SKM-1 (cell line): Measurements from ENCODE around the gene PCDHGB6.
"Not testable (repeated sequence)": the region's sequence is repeated elsewhere in the genome, so short reads cannot be mapped to it uniquely, and the experiment has no call there.

Source experiments
- DNase-seq: peaks from one replicate; lab custom pipeline; 2025; ENCODE audit not compliant: unreplicated experiment; lab: John Stamatoyannopoulos, UW

Gene PCDHGB6

GRCh38 chr5:141417494-141418172, 9.8 kb downstream of the PCDHGB6 start, which contains the start of gene PCDHGB7:
TSS of gene PCDHGB7 (plus strand) at chr5:141417677. CDS start at chr5:141417860, 183 bp downstream.
- peak; percentile 65 for DNase-seq

GRCh38 chr5:141419074-141419880, 11.5 kb downstream of the PCDHGB6 start:
- DNase-seq, result no peak

DNA sequence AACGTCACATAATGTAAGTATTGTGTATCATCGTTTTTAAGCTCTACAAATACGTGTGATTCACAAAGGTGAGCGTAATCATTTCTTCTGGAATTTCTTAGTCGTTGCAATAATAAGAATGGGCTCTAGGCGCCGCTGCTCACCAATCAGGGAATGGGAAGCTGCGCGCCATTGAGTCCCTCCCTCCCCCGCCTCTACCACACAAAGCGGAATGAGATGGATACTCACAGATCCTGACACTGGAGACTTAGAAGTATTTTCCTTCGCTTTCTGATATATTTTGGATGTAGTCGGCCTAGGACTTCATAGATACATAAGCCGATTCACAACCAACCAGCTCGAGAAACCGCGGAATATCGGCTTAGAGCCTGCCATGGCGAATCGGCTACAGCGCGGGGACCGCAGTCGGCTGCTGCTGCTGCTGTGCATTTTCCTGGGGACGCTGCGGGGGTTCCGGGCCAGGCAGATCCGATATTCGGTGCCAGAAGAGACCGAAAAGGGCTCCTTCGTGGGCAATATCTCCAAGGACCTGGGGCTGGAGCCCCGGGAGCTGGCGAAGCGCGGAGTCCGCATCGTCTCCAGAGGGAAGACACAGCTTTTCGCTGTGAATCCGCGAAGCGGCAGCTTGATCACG, 13.2 kb downstream of the PCDHGB6 start, which contains the start of gene PCDHGA11:
TSS of gene PCDHGA11 (plus strand) at position 197 of the 634 bp plus-strand sequence. CDS start at position 374, 177 bp downstream.
- DNase-seq, result no peak

GRCh38 chr5:141421489-141421855, 13.7 kb downstream of the PCDHGB6 start:
- DNase-seq, result no peak

GRCh38 chr5:141422742-141423291, 15.0 kb downstream of the PCDHGB6 start:
- DNase-seq, result no peak

- DNase-seq, result no peak
These were observed 20.1 kb downstream of the PCDHGB6 start for GRCh38 chr5:141427783-141428426.

- DNase-seq, result no peak
These were observed 22.7 kb downstream of the PCDHGB6 start, which contains the start of gene PCDHGA12 for GRCh38 chr5:141430332-141431113. TSS of gene PCDHGA12 (plus strand) at chr5:141430507. CDS start at chr5:141430760, 253 bp downstream.

DNA sequence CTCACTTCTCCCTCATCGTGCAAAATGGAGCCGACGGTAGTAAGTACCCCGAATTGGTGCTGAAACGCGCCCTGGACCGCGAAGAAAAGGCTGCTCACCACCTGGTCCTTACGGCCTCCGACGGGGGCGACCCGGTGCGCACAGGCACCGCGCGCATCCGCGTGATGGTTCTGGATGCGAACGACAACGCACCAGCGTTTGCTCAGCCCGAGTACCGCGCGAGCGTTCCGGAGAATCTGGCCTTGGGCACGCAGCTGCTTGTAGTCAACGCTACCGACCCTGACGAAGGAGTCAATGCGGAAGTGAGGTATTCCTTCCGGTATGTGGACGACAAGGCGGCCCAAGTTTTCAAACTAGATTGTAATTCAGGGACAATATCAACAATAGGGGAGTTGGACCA, 23.5 kb downstream of the PCDHGB6 start:
- DNase-seq, result no peak

- not testable (repeated sequence) for DNase-seq
These were observed 24.5 kb downstream of the PCDHGB6 start for GRCh38 chr5:141432308-141432707.

DNA sequence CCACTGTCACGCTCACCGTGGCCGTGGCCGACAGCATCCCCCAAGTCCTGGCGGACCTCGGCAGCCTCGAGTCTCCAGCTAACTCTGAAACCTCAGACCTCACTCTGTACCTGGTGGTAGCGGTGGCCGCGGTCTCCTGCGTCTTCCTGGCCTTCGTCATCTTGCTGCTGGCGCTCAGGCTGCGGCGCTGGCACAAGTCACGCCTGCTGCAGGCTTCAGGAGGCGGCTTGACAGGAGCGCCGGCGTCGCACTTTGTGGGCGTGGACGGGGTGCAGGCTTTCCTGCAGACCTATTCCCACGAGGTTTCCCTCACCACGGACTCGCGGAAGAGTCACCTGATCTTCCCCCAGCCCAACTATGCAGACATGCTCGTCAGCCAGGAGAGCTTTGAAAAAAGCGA, 24.9 kb downstream of the PCDHGB6 start:
- DNase-seq, result not testable (repeated sequence)

GRCh38 chr5:141434006-141434405, 26.2 kb downstream of the PCDHGB6 start:
- no peak for DNase-seq

DNA sequence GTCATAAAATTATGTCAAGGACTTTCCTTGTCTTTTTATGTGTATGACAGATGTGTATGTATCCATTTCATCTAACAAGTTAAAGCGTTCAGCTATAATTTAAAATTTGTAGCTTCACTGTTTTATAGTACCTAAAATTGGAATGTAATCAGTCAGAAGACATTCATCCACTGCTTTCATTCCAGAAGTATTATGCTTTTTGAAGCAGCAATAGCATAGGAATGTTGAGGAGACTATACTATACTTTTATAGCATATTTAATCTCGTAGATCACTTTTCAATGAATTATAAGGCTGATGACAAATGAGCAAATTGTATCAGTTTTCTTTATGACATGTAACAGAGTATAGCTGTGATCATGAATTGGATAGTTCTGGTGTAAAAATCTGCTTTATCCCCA, 29.4 kb downstream of the PCDHGB6 start:
- no peak for DNase-seq

DNA sequence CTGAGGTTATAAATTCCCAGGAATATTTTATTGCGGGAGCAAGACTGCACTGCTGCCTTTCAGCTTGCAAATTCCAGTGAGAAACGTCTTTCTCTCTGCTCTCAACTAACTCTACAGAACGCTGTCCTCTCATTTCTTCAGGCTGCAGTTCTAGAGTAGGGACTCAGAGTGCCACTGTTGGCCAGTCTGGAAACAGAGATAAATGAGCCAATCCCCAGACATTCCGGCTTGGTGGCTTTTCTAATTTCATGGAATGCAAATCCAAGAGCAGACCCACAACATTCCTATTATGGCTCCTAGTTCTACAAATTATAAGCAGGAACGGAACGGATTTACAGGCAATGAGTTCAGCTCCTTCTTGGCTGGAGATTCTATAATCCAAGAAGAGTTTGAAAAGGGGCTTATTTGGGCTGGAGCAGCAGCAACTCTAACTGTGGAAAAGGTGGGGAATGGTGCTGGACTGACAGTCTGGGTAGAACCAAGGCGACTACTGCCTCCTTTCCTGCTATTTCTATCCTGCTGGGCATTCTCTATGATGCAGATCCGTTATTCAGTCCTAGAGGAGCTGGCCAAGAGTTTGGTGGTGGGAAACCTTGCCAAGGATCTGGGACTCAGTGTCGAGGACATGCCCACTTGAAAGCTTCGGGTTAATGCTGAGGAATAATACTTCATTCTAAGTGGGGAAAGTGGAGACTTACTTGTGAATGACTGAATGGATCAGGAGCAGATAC, 31.8 kb downstream of the PCDHGB6 start:
- no peak for DNase-seq

- no peak for DNase-seq
These were observed 32.5 kb downstream of the PCDHGB6 start for GRCh38 chr5:141440341-141440740.

- DNase-seq, result no peak
These were observed 33.9 kb downstream of the PCDHGB6 start for GRCh38 chr5:141441571-141442170.
